Sigmoid colon (tissue), 4 donors: ENCODE measurements around the gene GJA1.

Source experiments
- POLR2AphosphoS5 ChIP-seq, 4 donors: sonication (generic); formaldehyde crosslinking; IDR thresholded peaks; one replicate each; pipeline ENCODE4 v1.6.1; 2017; ENCODE audit warnings: antibody characterized with exemption in 4 of 4
- TF ChIP-seq, protein P1 (sequence below), 4 experiments: fragments of 450-650 bp in 3 of 4; fragments of 200-600 bp in 1 of 4; IDR thresholded peaks; one replicate each; pipeline ENCODE4 v1.5.1; 2016 to 2019; ENCODE audit warnings: antibody characterized with exemption in 4 of 4, mild to moderate bottlenecking in 3 of 4, moderate library complexity in 2 of 4

- TF ChIP-seq, protein P1, sequence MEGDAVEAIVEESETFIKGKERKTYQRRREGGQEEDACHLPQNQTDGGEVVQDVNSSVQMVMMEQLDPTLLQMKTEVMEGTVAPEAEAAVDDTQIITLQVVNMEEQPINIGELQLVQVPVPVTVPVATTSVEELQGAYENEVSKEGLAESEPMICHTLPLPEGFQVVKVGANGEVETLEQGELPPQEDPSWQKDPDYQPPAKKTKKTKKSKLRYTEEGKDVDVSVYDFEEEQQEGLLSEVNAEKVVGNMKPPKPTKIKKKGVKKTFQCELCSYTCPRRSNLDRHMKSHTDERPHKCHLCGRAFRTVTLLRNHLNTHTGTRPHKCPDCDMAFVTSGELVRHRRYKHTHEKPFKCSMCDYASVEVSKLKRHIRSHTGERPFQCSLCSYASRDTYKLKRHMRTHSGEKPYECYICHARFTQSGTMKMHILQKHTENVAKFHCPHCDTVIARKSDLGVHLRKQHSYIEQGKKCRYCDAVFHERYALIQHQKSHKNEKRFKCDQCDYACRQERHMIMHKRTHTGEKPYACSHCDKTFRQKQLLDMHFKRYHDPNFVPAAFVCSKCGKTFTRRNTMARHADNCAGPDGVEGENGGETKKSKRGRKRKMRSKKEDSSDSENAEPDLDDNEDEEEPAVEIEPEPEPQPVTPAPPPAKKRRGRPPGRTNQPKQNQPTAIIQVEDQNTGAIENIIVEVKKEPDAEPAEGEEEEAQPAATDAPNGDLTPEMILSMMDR (IDR thresholded peaks at IDR 0.05): no peak
- TF ChIP-seq POLR2AphosphoS5 (IDR thresholded peaks at IDR 0.05): no peak
Observed at GRCh38 chr6:121442576-121442975, 7.1 kb downstream of the GJA1 start.
